ENCODE results near the gene DOCK4. TPM values are rescaled to one million over a fixed set of nuclear protein-coding genes. Genes with fewer than 3 reads are reported as not detected.

Gene DOCK4
- total RNA-seq, 4 donors from 2014 or later: 14.0 to 48.1 (median 30.9) TPM

DNA sequence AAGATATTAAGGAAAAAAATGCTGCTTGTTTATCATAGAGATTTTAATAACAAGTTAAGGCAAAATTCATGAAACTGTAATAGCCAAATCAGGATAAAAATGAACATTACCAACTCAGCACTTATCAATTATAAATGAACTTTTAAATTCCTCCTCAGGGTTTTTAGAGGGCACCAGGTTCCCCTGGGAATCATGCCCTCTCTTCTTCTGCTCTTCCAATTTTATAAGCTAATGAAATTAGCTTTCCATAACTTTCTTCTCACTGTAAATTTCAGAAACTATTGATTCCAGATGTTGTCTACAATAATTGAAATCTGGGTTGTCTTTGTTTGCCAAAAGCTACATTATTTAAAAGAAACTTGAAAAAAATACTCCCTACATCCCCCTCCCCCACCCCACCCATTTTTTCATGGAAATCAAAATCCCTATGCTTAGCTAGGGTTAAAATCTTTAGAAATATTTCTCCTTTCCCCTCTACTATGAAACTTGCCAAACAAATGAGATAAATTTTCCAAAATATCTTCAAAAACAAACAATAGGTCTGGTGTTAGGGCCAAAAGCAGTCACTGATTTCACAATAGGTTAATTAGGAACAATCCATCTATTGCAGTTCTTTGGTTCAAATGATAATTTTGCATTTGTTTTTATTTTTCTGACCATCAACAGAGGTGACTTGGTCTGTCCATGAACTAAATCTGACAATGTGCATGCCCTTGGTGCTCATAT, 187.7 kb downstream of the DOCK4 start:
- Histone ChIP-seq H3K9me3 (no peaks in the 10 kb centered on the region), H3K27ac (no peak overlapping the region), H3K36me3 (no peaks in the 10 kb centered on the region), H3K4me1 (no peaks in the 10 kb centered on the region), H3K27me3 (no peaks in the 10 kb centered on the region), H3K4me3 (replicated peaks in 1 of 3) (no peak overlapping the region)
- intact Hi-C loops (cut with DNase I): no loop called here
- DNase-seq: no peak
- no peak for TF ChIP-seq POLR2A (IDR thresholded peaks at IDR 0.05)
- TF ChIP-seq, protein P1, sequence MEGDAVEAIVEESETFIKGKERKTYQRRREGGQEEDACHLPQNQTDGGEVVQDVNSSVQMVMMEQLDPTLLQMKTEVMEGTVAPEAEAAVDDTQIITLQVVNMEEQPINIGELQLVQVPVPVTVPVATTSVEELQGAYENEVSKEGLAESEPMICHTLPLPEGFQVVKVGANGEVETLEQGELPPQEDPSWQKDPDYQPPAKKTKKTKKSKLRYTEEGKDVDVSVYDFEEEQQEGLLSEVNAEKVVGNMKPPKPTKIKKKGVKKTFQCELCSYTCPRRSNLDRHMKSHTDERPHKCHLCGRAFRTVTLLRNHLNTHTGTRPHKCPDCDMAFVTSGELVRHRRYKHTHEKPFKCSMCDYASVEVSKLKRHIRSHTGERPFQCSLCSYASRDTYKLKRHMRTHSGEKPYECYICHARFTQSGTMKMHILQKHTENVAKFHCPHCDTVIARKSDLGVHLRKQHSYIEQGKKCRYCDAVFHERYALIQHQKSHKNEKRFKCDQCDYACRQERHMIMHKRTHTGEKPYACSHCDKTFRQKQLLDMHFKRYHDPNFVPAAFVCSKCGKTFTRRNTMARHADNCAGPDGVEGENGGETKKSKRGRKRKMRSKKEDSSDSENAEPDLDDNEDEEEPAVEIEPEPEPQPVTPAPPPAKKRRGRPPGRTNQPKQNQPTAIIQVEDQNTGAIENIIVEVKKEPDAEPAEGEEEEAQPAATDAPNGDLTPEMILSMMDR (IDR thresholded peaks at IDR 0.05): no peak

DNA sequence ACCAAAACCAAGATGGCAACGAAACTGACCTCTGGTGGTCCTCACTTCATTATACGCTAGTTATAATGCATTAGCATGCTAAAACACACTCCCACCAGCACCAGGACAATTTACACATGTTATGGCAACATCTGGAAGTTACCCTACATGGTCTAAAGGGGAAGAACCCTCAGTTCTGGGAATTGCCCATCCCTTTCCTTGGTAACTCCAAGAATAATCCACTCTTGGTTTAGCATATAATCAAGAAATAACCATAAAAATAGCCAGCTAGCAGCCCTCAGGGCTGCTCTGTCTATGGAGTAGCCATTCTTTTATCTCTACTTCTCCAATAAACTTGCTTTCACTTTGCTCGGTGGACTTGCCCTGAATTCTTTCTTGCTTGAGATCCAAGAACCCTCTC, 191.1 kb downstream of the DOCK4 start:
- Histone ChIP-seq H3K27me3 (no peaks in the 10 kb centered on the region), H3K36me3 (no peaks in the 10 kb centered on the region), H3K4me1 (peaks cover 0 to 8% of the 10 kb centered on the region in 2 donors), H3K9me3 (no peaks in the 10 kb centered on the region), H3K4me3 (replicated peaks in 1 of 3) (no peak overlapping the region), H3K27ac (no peak overlapping the region)
- no peak for DNase-seq
- intact Hi-C loops (cut with DNase I): no loop called here
- TF ChIP-seq POLR2A (IDR thresholded peaks at IDR 0.05): no peak
- TF ChIP-seq, protein P1 (IDR thresholded peaks at IDR 0.05): no peak
- WGBS, 2 donors: 92% methylated on average over 3 of the region's 3 CpGs

GRCh38 chr7:112014347-112014746, 191.9 kb downstream of the DOCK4 start:
- peaks cover 0 to 8% of the 10 kb centered on the region in 2 donors for H3K4me1 ChIP-seq
- 89 to 94% methylated on average over 1 of the region's 1 CpG for WGBS, 2 donors

DNA sequence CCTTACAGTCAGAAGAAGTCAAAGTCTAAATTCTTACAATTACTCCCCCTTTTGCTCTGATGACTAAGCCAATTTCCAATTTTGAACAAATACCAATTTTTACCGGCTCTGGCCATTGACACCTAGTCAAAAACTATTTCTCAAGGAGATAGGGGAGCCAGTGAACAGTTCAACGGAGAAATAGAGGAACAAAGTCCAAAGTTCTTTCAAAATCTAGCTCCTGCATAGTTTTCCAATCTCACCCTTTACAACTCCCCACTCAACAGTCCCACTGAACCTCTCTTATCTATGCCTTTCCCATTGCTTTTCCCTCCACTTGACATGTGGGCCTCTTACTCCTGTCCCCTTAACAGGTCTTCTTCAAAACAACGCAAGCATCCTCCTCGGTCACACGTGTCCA, 192.9 kb downstream of the DOCK4 start:
- no peaks in the 10 kb centered on the region for H3K9me3 ChIP-seq
- TF ChIP-seq, protein P1 (IDR thresholded peaks at IDR 0.05): no peak
- TF ChIP-seq POLR2A (IDR thresholded peaks at IDR 0.05): no peak
- no peaks in the 10 kb centered on the region for H3K36me3 ChIP-seq
- H3K4me1 ChIP-seq: peaks cover 0 to 8% of the 10 kb centered on the region in 2 donors
- WGBS, 2 donors: 80 to 91% methylated on average over 5 of the region's 5 CpGs
- H3K4me3 ChIP-seq (replicated peaks in 1 of 3): no peak overlapping the region
- no peak overlapping the region for H3K27ac ChIP-seq
- DNase-seq: no peak
- no peaks in the 10 kb centered on the region for H3K27me3 ChIP-seq
- intact Hi-C loops (cut with DNase I): no loop called here

More at GRCh38 chr7:112014347-112014746, 191.9 kb downstream of the DOCK4 start:
- Histone ChIP-seq H3K27me3 (no peaks in the 10 kb centered on the region), H3K27ac (no peak overlapping the region), H3K36me3 (no peaks in the 10 kb centered on the region), H3K9me3 (no peaks in the 10 kb centered on the region), H3K4me3 (replicated peaks in 1 of 3) (no peak overlapping the region)
- intact Hi-C loops (cut with DNase I): no loop called here
- TF ChIP-seq, protein P1 (IDR thresholded peaks at IDR 0.05): no peak
- TF ChIP-seq POLR2A (IDR thresholded peaks at IDR 0.05): no peak
- DNase-seq: no peak

DNA sequence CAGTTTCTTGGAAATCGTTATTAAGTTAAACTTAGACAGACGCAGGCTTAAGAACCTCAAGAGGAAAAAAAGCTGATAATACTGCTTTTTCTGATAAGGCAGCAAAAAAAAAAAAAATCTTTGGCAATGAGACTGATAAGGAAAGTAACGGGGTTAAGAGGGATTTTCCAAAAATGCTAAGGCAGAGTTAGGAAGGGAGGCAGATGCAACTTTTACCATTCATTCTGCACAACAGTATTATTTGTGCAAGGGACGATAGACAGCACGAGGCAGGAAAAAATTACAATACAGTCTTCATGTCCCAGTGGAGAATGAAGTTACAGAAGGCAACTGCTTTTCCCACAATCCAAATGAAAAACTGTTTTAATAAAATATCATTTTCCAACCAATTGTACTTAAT, 194.0 kb downstream of the DOCK4 start:
- H3K36me3 ChIP-seq: no peaks in the 10 kb centered on the region
- intact Hi-C loops (cut with DNase I): no loop called here

More for the DNA sequence above, 194.0 kb downstream of the DOCK4 start:
- Histone ChIP-seq H3K27ac (no peak overlapping the region), H3K9me3 (no peaks in the 10 kb centered on the region), H3K4me3 (replicated peaks in 1 of 3) (no peak overlapping the region), H3K4me1 (peaks cover 0 to 8% of the 10 kb centered on the region in 2 donors), H3K27me3 (no peaks in the 10 kb centered on the region)
- DNase-seq: no peak
- WGBS, 2 donors: 60 to 72% methylated on average over 5 of the region's 5 CpGs
- TF ChIP-seq POLR2A (IDR thresholded peaks at IDR 0.05): no peak
- TF ChIP-seq, protein P1 (IDR thresholded peaks at IDR 0.05): no peak

All from thyroid gland (tissue), 4 donors.